HT-29 (cell line): ENCODE results near the gene WBP1L. TPM values are rescaled to one million over a fixed set of nuclear protein-coding genes. Genes with fewer than 3 reads are reported as not detected.

Experiments
- DNase-seq: peaks from one replicate; pipeline ENCODE4 v3.0.0-alpha.2; 2015; ENCODE audit warnings: low spot score
- total RNA-seq: library from RNA; depleted of rRNA; stranded (reverse); fragments of >200 nt; shearing (Covaris generic); gene quantifications from 2 replicates; pipeline ENCODE4 v1.2.3, GENCODE V29; 2014

The WBP1L gene
- total RNA-seq, 1 experiment from 2014 or later: 27.5 TPM

GRCh38 chr10:102778781-102779180, 35.0 kb downstream of the WBP1L start:
- no peak for DNase-seq

- no peak for DNase-seq
Observed at GRCh38 chr10:102779680-102780526, 36.2 kb downstream of the WBP1L start.

GRCh38 chr10:102780527-102780808, 36.7 kb downstream of the WBP1L start:
- no peak for DNase-seq

- no peak for DNase-seq
Observed at GRCh38 chr10:102781090-102781920, 37.6 kb downstream of the WBP1L start.

GRCh38 chr10:102781921-102782557, 38.3 kb downstream of the WBP1L start:
- DNase-seq: no peak

GRCh38 chr10:102782673-102783551, 39.2 kb downstream of the WBP1L start:
- no peak for DNase-seq

- DNase-seq: no peak
Observed at GRCh38 chr10:102783568-102783967, 39.8 kb downstream of the WBP1L start.

GRCh38 chr10:102785818-102786217, 42.1 kb downstream of the WBP1L start:
- DNase-seq: no peak

GRCh38 chr10:102791754-102792395, 48.1 kb downstream of the WBP1L start:
- DNase-seq: no peak

- DNase-seq: no peak
Observed at GRCh38 chr10:102795453-102796406, 52.0 kb downstream of the WBP1L start.

GRCh38 chr10:102796407-102797176, 52.8 kb downstream of the WBP1L start:
- peak; percentile 36 for DNase-seq

GRCh38 chr10:102799691-102800471, 56.1 kb downstream of the WBP1L start:
- DNase-seq: no peak

- no peak for DNase-seq
Observed at GRCh38 chr10:102800611-102801335, 57.0 kb downstream of the WBP1L start.

- no peak for DNase-seq
Observed at GRCh38 chr10:102801496-102801895, 57.7 kb downstream of the WBP1L start.

GRCh38 chr10:102801978-102802377, 58.2 kb downstream of the WBP1L start:
- DNase-seq: no peak

GRCh38 chr10:102802920-102803534, 59.3 kb downstream of the WBP1L start:
- DNase-seq: no peak
